MM.1S (cell line): ENCODE measurements around the gene AFAP1.

Experiments used
- DNase-seq: peaks from one replicate; pipeline ENCODE4 v3.0.0-alpha.2; 2015
- H2AFZ ChIP-seq: fragments of 300-600 bp; sonication (generic); 2 replicates; pipeline ENCODE4 v1.6.0; 2016; ENCODE audit warnings: antibody characterized with exemption, low read length
- H3F3A ChIP-seq: fragments of 300-600 bp; sonication (generic); 2 replicates; pipeline ENCODE4 v1.6.1; 2016; ENCODE audit warnings: mild to moderate bottlenecking, antibody characterized with exemption, low read length, moderate library complexity, mixed read lengths; ENCODE audit not compliant: insufficient read depth
- H3K27ac ChIP-seq: fragments of 300-600 bp; sonication (generic); 2 replicates; pipeline ENCODE4 v1.5.1; 2016; ENCODE audit warnings: mild to moderate bottlenecking, low read length
- H3K27me3 ChIP-seq: fragments of 300-600 bp; sonication (generic); replicated peaks from 2 replicates; pipeline ENCODE4 v1.6.0; 2016; ENCODE audit warnings: low read length; ENCODE audit not compliant: insufficient read depth
- H3K36me3 ChIP-seq: fragments of 300-600 bp; sonication (generic); replicated peaks from 2 replicates; pipeline ENCODE4 v1.6.1; 2016; ENCODE audit warnings: mild to moderate bottlenecking, low read length, mixed read lengths; ENCODE audit not compliant: insufficient read depth
- H3K4me1 ChIP-seq: fragments of 300-600 bp; sonication (generic); 2 replicates; pipeline ENCODE4 v1.6.1; 2016; ENCODE audit warnings: low read length, mixed read lengths
- H3K4me2 ChIP-seq: fragments of 300-600 bp; sonication (generic); 2 replicates; pipeline ENCODE4 v1.6.0; 2016; ENCODE audit warnings: low read depth, low read length
- H3K4me3 ChIP-seq: fragments of 300-600 bp; sonication (generic); 2 replicates; pipeline ENCODE4 v1.5.1; 2016; ENCODE audit warnings: low read length, mixed read lengths
- H3K79me2 ChIP-seq: fragments of 300-600 bp; sonication (generic); 2 replicates; pipeline ENCODE4 v1.6.1; 2016; ENCODE audit warnings: mixed run types, low read length, mixed read lengths
- H3K9ac ChIP-seq: fragments of 300-600 bp; sonication (generic); 2 replicates; pipeline ENCODE4 v1.6.1; 2016; ENCODE audit warnings: low read length, mixed read lengths
- H3K9me2 ChIP-seq: fragments of 300-600 bp; sonication (generic); replicated peaks from 2 replicates; pipeline ENCODE4 v1.6.1; 2016; ENCODE audit warnings: mild to moderate bottlenecking, low read length, mixed read lengths; ENCODE audit not compliant: insufficient read depth
- H3K9me3 ChIP-seq: fragments of 300-600 bp; sonication (generic); replicated peaks from 2 replicates; pipeline ENCODE4 v1.6.1; 2016; ENCODE audit warnings: mild to moderate bottlenecking, low read length, mixed read lengths; ENCODE audit not compliant: insufficient read depth
- H4K20me1 ChIP-seq: fragments of 300-600 bp; sonication (generic); 2 replicates; pipeline ENCODE4 v1.6.1; 2016; ENCODE audit warnings: mild to moderate bottlenecking, low read length, moderate library complexity, mixed read lengths; ENCODE audit not compliant: insufficient read depth
- EZH2 ChIP-seq: fragments of 300-600 bp; sonication (generic); optimal IDR thresholded peaks from 2 replicates; pipeline ENCODE3; 2017; ENCODE audit warnings: low read depth, mild to moderate bottlenecking, antibody characterized with exemption, low read length, mixed read lengths
- EZH2phosphoT487 ChIP-seq: fragments of 300-600 bp; sonication (generic); IDR thresholded peaks from 2 replicates; pipeline ENCODE4 v1.6.1; 2018; ENCODE audit warnings: antibody characterized with exemption, low read length
- TF ChIP-seq, protein P1 (sequence below): fragments of 300-600 bp; sonication (generic); IDR thresholded peaks from 2 replicates; pipeline ENCODE4 v1.5.1; 2016; ENCODE audit warnings: antibody characterized with exemption, low read length, mixed read lengths

The AFAP1 gene

DNA sequence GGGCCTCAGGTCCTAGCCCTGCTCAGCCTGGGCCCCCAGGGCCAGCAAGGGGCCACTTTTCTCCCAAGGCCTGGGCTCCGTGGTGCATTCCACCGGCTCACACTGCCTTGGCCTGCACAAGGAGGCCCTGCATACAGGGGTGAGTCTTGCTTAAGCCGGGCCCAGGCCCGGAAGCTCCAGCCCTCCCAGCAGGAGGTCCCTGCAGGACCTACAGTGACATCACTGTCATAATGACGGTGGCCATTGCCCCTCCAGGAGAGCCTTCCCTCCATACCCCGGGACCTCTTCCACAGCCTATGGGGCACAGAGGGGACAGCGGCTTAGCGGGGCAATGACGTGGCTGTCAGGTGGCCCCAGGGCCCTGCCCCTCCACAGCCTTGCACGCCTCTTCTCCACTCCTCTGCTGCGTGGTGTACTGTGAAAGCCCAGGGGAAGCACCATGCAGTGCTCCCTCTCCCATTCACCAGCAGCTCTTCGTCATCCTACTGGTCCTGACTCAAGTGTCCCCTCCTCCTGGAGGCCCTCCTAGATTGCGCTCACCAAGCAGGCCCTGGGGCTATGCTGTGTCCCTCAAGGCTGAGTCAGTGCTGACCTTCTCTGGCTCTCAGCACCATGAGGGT lies 32.3 kb upstream of the AFAP1 start:
- no peaks in the 10 kb centered on the region for H3K9me3 ChIP-seq
- no peaks in the 10 kb centered on the region for H3K4me1 ChIP-seq
- no peak overlapping the region for H2AFZ ChIP-seq
- H3K27me3 ChIP-seq: peaks cover 68% of the 10 kb centered on the region
- TF ChIP-seq EZH2: no peak
- TF ChIP-seq, protein P1, sequence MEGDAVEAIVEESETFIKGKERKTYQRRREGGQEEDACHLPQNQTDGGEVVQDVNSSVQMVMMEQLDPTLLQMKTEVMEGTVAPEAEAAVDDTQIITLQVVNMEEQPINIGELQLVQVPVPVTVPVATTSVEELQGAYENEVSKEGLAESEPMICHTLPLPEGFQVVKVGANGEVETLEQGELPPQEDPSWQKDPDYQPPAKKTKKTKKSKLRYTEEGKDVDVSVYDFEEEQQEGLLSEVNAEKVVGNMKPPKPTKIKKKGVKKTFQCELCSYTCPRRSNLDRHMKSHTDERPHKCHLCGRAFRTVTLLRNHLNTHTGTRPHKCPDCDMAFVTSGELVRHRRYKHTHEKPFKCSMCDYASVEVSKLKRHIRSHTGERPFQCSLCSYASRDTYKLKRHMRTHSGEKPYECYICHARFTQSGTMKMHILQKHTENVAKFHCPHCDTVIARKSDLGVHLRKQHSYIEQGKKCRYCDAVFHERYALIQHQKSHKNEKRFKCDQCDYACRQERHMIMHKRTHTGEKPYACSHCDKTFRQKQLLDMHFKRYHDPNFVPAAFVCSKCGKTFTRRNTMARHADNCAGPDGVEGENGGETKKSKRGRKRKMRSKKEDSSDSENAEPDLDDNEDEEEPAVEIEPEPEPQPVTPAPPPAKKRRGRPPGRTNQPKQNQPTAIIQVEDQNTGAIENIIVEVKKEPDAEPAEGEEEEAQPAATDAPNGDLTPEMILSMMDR: no peak
- no peak for TF ChIP-seq EZH2phosphoT487
- no peaks in the 10 kb centered on the region for H3K36me3 ChIP-seq
- H3K79me2 ChIP-seq: no peaks in the 10 kb centered on the region
- no peak for DNase-seq
- no peak overlapping the region for H3K4me2 ChIP-seq
- H3K9me2 ChIP-seq: no peaks in the 10 kb centered on the region
- no peak overlapping the region for H3K9ac ChIP-seq
- H3K4me3 ChIP-seq: no peak overlapping the region
- no peaks in the 10 kb centered on the region for H3F3A ChIP-seq
- no peak overlapping the region for H3K27ac ChIP-seq
- no peaks in the 10 kb centered on the region for H4K20me1 ChIP-seq

DNA sequence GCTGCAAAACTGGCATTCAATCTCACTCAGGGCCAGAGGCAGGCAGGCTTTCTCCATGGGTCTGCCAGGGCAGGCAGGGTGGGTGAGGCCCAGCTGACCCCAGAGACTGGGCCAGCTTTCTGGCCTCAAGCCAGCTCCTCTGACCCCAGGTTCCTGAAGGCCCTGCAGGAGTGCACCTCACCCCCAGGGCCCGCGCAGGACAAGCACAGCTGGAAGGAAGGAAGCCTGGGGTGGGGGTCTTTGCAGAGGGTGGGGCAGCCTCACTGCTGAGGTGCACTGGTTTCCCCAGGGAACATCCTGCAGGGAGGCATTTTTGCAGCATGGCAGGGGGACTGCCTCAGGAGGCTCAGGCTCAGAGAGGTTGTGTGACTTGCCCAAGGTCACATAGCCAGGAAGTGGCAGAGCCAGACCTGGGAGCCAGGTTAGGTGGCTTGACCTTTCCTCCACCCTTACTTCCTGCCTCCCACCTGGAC lies 31.5 kb upstream of the AFAP1 start:
- Histone ChIP-seq H3K9me3 (no peaks in the 10 kb centered on the region), H3K9me2 (no peaks in the 10 kb centered on the region), H3K4me2 (no peak overlapping the region), H3F3A (no peaks in the 10 kb centered on the region), H3K9ac (no peak overlapping the region), H2AFZ (no peak overlapping the region), H4K20me1 (no peaks in the 10 kb centered on the region), H3K36me3 (no peaks in the 10 kb centered on the region), H3K27me3 (peaks cover 66% of the 10 kb centered on the region), H3K79me2 (no peaks in the 10 kb centered on the region), H3K4me3 (no peak overlapping the region), H3K27ac (no peak overlapping the region), H3K4me1 (no peaks in the 10 kb centered on the region)
- no peak for TF ChIP-seq EZH2phosphoT487
- TF ChIP-seq, protein P1: no peak
- TF ChIP-seq EZH2: no peak
- DNase-seq: no peak

DNA sequence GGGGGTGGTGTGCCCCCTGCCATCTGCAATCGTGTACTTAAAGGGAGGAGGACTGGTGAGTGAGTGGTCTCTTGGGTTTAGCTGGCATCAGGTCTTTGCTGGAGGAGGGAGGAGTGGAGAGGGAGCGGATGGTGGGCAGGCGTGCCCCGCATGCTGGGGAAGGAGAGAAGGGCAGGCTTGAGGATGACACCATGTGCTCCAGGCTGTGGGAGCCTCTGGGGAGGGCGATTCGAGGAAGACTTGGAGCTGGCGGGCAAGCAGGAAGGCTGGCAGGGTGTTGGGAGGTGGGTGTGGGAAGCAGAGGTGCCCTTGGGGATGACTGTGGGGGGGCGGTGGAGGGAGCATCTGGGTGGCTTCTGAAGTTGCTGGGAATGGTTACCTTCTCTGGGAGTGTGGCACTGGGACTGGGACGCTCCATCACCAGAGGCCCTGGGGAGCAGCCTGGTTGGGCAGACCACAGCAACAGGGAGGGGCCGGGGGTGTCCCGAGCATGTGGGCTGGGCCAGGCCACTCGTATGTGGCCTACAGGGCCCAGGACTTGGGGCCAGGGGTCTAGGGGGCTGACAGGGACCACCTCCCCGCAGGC lies 30.8 kb upstream of the AFAP1 start:
- no peak for DNase-seq
- TF ChIP-seq EZH2phosphoT487 (no peak), EZH2 (no peak)
- TF ChIP-seq, protein P1: no peak
- Histone ChIP-seq H3K36me3 (no peaks in the 10 kb centered on the region), H3K9me2 (no peaks in the 10 kb centered on the region), H3K27me3 (peaks cover 66% of the 10 kb centered on the region), H3K9me3 (no peaks in the 10 kb centered on the region), H3F3A (no peaks in the 10 kb centered on the region), H3K79me2 (no peaks in the 10 kb centered on the region), H3K27ac (no peak overlapping the region), H3K4me2 (no peak overlapping the region), H3K4me3 (no peak overlapping the region), H2AFZ (no peak overlapping the region), H4K20me1 (no peaks in the 10 kb centered on the region), H3K4me1 (no peaks in the 10 kb centered on the region), H3K9ac (no peak overlapping the region)
